HG02970 (cell line): ENCODE measurements around the gene FBXO21.

Experiments
- ATAC-seq: cut with Tn5 transposase; IDR thresholded peaks from one replicate; pipeline ENCODE4 v1.9.1; 2021; ENCODE audit warnings: mild to moderate bottlenecking, moderate library complexity, moderate number of reproducible peaks; ENCODE audit not compliant: unreplicated experiment, low FRiP score

Gene FBXO21

DNA sequence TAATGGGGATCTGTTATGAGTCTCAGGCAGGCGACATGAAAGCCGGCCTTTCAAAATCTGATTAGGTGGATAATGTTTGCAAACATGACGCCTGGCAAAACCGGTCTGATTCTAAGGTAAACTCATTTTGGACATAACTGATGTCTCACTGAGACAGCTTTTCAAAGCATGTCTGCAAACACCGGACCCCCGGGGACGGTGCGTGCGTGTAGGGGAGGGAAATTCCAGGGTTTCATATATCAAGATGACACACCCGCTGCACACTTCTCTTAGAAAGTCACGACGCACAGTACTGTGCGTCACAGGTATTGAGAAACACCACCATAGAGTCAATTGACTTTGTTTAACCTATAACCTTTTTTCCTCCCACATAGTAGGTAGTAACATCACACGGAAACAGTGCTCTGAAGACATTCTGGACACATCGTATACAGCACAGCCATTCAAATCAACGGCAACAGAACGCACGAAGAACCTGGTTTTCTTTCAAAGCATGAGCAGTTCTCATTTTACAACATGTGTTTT, 47.2 kb downstream of the FBXO21 start:
- no peak for ATAC-seq

- ATAC-seq: no peak
Measured at GRCh38 chr12:117142094-117142493, 48.2 kb downstream of the FBXO21 start.

GRCh38 chr12:117141097-117141898, 49.0 kb downstream of the FBXO21 start:
- no peak for ATAC-seq

DNA sequence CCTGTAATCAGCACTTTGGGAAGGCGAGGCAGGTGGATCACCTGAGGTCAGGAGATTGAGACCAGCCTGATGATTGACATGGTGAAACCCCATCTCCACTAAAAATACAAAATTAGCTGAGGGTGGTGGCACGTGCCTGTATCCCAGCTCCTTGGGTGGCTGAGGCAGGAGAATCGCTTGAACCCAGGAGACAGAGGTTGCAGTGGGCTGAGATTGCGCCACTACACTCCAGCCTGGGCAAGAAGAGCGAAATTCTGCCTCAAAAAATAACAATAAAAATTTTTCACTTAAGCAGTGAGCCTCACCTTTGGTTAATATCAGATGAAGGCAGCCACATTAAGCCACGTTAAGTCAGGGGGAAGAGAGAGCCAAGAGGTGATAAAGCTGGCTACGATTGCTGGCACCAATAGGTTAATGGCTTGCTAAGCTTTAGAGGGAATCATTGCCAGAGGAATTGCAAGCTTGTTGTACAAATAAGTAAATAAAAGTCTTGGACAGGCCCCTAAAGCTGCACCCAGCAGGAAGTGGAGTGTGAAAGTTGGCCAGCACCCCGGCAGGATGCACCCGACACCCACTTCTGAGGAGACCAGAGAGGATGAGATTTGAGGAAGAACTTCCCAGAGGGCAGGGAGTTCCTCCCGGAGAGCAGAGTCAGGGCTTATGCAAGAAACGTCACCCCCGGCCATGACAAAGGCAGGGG, 49.7 kb downstream of the FBXO21 start:
- no peak for ATAC-seq

DNA sequence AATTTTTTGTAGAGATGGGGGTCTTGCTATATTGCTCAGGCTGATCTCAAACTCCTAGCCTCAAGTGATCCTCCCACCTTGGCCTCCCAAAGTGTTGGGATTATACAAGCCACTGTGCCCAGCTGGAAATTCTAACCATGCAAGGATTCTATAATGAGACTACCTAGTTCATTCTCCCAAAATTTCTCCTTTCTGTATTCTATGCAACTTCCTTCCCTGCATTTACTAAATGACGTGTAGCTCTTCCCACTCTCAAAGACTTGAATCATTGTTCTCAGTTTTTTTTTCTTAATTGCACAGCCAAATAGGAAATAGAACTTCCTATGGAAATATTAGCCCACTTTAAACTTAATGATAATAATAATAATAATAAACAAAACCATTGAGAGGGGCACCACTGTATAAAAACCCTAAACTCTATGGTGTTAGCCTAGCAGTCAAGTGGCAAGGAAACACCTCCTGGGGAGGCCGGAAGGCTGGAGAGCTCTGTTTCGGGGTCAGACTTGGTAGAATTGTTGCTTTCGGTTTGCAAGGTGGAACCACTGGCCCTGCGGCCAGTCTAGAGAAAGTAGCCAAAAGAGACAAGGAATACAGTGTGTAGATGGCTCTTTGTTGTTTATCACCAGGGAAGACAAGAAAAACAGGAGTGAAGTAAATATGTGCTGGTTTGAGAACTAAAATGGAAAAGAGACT, 51.1 kb downstream of the FBXO21 start:
- no peak for ATAC-seq

DNA sequence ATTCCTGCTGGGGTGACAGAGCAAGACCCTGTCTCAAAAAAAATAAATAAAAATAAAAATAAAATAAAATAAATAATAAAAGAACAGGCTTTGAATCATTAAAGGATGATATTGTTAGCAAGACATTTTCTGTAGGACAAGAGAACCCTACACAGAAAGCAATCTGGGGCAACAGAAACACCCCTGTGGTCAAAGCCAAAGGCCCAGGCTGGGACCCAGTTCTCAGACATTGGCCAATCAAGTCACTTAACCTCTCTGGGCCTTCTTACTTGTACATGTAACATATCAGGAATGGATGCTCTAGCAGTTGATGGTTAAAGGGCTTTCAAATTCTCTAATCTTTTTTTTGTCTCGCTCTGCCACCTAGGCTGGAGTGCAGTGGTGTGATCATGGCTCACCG, 55.5 kb downstream of the FBXO21 start:
- ATAC-seq: no peak

- no peak for ATAC-seq
Measured at GRCh38 chr12:117134059-117134458, 56.2 kb downstream of the FBXO21 start.

DNA sequence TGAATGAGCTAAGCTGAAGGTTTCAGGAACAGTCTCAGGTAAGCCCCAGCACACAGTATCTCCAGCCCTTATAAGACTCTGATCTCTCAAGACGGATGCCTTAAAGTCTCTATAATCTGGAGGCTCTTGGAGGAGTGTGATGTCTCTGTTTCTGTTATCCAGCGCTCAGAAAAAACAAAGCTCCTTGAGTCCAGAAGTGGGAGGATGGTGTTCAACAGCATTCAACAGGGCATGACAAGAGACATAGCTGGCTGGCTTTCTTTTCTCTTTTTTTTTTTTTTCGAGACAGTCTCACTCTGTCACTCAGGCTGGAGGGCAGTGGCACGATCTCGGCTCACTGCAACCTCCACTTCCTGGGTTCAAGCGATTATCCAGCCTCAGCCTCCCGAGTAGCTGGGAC, 59.5 kb downstream of the FBXO21 start:
- ATAC-seq: no peak

DNA sequence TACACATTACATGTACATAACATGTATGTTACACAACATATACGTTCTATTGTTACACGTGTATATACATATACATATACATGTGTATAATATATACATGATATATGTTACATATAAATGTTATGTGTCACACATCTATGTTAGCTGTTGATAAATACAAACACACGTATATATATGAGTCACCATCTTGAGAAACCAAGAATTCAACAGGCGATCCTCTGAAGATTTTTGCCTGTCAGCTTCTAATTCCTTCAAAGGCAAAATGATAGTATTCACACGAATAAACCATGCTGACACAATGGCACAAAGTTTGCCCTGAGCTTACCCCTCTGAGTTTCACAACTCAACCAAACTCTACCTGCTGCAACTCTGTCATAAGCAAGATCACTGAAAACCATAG, 60.9 kb downstream of the FBXO21 start:
- ATAC-seq: no peak

GRCh38 chr12:117127933-117128823, 62.1 kb downstream of the FBXO21 start:
- ATAC-seq: no peak

DNA sequence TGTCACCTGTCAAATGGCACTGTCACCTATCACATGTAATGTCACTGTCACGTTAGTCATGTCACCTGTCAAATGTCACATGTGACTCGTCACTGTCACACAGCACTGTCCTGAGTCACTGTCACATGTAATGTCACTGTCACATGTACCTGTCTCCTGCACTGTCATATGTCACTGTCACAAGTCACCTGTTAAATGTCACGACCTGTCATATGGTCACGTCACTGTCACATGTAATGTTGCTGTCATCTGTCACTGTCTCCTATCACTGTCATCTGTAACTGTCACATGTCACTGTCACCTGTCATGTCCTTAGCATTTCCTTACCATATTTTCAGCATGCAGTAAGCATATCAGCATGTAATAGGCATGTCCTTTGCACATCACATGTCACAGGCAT, 63.9 kb downstream of the FBXO21 start:
- no peak for ATAC-seq

DNA sequence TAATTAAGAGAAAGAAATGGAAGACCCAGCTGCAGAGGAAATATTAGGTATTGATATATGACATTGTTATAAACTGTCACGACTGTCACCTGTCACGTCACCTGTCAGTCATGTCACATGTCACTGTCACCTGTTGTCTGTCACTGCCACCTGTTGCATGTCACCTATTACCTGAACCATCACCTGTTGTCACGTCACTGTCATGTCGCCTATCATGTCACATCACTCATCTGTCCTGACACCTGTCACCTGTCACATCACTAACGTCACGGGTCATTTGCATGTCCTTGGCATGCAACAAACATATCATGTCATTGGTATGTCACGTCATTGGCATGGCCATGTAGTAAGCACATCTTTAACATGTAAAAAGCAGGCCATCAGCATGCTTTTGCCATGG, 64.5 kb downstream of the FBXO21 start:
- no peak for ATAC-seq

DNA sequence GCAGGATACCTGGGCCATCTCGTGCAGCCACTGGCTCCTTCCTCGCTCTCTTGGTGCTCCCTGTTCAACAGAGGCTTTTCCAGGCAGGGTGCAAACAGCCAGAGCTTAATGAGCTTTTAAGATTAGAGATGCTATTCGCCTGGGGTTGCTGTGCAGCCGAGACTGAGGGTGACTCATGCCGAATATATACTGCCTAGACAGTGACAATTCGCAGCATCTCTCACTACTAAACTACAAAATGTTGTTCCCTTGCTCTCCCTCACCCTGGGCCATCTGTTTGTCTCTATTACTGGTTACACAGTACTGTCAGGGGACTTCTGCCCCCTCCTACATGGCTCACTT, 65.0 kb downstream of the FBXO21 start:
- ATAC-seq: no peak

- no peak for ATAC-seq
Measured at GRCh38 chr12:117124421-117125271, 65.6 kb downstream of the FBXO21 start.

DNA sequence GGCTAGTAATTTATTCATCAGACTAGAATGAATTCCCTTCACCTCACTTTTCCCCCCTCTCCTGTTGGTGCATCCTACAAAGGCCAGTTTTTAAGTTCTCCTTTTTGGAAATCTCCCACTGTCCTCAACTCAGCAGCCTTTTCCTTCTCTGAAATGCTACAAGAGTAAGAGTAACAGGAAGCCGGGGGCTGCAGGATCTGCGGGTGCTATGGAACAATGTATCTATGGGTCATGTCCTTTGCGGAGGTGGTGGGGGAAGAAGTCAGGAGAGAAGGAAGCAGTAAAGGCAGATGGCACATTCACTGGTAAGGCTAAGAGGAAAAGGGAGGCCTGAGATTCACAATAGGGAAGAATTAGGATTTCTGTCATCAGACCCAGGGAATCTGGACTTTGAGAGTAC, 68.8 kb downstream of the FBXO21 start:
- no peak for ATAC-seq

GRCh38 chr12:117120787-117121186, 69.5 kb downstream of the FBXO21 start:
- no peak for ATAC-seq

DNA sequence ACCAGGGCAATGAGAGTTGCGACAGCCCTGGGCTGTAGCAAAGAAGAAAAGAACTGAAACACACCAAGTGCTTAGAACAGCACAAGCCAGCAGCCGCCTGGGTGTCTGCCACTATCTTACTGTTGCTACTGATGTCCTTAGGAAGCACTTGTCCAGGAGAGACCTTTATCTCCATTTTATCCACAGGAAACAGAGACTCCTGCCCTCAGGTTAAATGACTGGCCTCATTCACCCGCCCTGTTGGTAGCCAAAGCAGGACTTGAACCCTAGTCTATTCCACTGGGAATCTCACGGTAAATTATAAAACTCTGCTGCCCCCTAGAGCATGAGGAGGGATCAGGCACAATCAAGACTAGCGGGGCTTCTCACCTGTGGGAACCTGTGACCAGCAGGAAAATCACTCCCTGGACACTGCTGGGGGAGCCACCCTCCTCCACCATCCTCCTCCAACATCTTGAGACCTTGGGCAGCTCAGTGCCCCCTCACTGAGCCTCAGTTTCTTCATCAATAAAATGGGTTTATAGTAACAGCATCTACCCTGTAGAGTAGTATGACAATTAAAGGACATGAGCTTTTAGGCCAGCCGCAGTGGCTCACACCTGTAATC, 70.6 kb downstream of the FBXO21 start:
- no peak for ATAC-seq

DNA sequence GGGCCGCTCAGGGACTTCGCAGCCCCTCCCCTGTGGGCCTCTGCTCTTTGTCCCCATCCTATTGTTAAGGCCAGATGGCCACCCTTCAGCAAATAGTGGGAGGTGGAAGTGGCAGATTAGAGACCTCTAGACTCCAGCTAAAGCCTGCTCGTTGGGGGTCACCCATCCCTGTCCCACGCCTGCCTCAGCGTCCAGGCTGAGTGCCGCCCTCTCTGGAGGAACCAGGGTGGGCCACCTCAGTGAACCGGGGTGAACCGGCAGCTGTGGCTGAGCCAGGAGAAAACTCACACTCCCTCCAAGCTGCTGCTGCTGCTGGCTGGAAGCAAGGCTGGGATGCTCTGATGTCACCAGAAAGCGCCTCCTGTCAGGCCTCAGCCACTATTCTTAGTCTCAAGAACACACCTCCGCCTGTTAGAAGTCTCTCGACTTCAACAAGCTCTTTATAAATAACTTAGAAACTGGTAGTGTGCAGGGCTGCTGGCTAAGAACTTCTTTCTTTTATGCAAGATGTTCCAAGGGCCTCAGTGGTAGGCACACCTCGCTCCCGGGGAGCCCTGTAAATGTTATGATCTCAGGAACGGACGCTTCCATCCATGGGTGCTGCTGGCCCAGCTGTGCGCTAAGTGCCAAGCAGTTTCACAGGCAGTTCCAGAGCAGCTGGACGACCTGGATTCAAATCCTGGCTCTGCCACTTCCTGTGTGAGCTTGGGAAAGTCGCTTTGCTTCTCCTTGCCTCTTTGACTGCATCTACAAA, 71.3 kb downstream of the FBXO21 start:
- ATAC-seq: no peak
